ENCODE measurements around the gene DAND5. TPM values are rescaled to one million over a fixed set of nuclear protein-coding genes. Genes with fewer than 3 reads are reported as not detected.

Gene DAND5, protein sequence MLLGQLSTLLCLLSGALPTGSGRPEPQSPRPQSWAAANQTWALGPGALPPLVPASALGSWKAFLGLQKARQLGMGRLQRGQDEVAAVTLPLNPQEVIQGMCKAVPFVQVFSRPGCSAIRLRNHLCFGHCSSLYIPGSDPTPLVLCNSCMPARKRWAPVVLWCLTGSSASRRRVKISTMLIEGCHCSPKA
- total RNA-seq (10 to 100 TPM in 2 of 4 donors, 1 to 10 TPM in 2; 5.0 to 13.8 (median 11.1) TPM), polyA plus RNA-seq (7.0 TPM)
- long read RNA-seq, donor 1, transcript DAND5-201 (2 exons, 1,877 nt) = major isoform, 31 of 34 reads
- long read RNA-seq, donor 1, partial matches to known transcripts = 1 of 34 reads
- long read RNA-seq, donor 1, other reads (novel, unspliced or antisense) = 2 of 34 reads
- long read RNA-seq, donor 2, transcript DAND5-201 (2 exons, 1,877 nt) = major isoform, 12 of 15 reads
- long read RNA-seq, donor 2, partial matches to known transcripts = 2 of 15 reads
- long read RNA-seq, donor 2, other reads (novel, unspliced or antisense) = 1 of 15 reads
- long read RNA-seq, donor 3, transcript DAND5-201 (2 exons, 1,877 nt) = major isoform, 24 of 26 reads
- long read RNA-seq, donor 3, partial matches to known transcripts = 2 of 26 reads
- long read RNA-seq, donor 3, other reads (novel, unspliced or antisense) = 0 of 26 reads
- long read RNA-seq, donor 4, transcript DAND5-201 (2 exons, 1,877 nt) = major isoform, 9 of 10 reads
- long read RNA-seq, donor 4, partial matches to known transcripts = 1 of 10 reads
- long read RNA-seq, donor 4, other reads (novel, unspliced or antisense) = 0 of 10 reads

DNA sequence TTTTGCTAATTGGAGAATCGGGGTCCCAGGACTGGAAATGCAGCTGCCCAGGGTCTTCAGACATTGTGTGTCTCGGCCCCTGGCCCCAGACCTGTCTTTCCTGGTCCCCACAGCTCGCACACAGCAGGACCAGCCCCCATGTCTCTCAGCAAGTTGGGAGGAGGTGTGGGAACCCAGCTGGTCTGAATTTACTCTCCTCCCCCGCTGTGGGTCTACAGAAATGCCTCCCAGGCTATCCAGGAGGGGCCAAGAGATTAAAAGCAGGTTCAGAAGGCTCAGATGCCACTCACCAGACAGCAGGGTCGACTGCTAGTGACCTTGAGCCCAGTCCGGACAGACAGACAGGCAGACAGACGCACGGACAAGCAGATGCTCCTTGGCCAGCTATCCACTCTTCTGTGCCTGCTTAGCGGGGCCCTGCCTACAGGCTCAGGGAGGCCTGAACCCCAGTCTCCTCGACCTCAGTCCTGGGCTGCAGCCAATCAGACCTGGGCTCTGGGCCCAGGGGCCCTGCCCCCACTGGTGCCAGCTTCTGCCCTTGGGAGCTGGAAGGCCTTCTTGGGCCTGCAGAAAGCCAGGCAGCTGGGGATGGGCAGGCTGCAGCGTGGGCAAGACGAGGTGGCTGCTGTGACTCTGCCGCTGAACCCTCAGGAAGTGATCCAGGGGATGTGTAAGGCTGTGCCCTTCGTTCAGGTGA lies at the start of gene DAND5:
DAND5 (plus strand) TSS at position 285 of the 697 bp plus-strand sequence; CDS start at position 370, 85 bp downstream.
- DNase-seq = peak; percentile 53 to 89 (median 67)
- no peaks in the 10 kb centered on the region for H3K9me3 ChIP-seq (ENCODE audit: control insufficient read depth, low read length)
- intact Hi-C loops (cut with DNase I) = loop anchor here in 1 of 4 donors (10.0 kb wide), 1 partner anchor 85 kb away; the partner anchor contains the start of genes DNASE2 and KLF1
- no peaks in the 10 kb centered on the region for H3K4me1 ChIP-seq (ENCODE audit: control insufficient read depth, insufficient read depth, low read length)
- no peak within 1 kb of the TSS for H3K4me3 ChIP-seq (ENCODE audit: low read length)
- H3K27ac ChIP-seq (ENCODE audit: low read length) = peak within 1 kb of the TSS; percentile 44
- H3K27me3 ChIP-seq (ENCODE audit: control insufficient read depth, insufficient read depth) = no peaks in the 10 kb centered on the region
- ATAC-seq = peak; percentile 41 to 66
- 42% methylated on average over 14 of the region's 14 CpGs for WGBS

GRCh38 chr19:12921047-12921446 lies 48.3 kb upstream of the DAND5 start:
- H3K9me3 ChIP-seq (ENCODE audit: control insufficient read depth, low read length) = no peaks in the 10 kb centered on the region
- WGBS = 55% methylated on average over 3 of the region's 3 CpGs
- no peak overlapping the region for H3K4me3 ChIP-seq (ENCODE audit: low read length)
- no peaks in the 10 kb centered on the region for H3K4me1 ChIP-seq (ENCODE audit: control insufficient read depth, insufficient read depth, low read length)
- ATAC-seq (no peak), DNase-seq (no peak)
- no peaks in the 10 kb centered on the region for H3K27me3 ChIP-seq (ENCODE audit: control insufficient read depth, insufficient read depth)
- no peak overlapping the region for H3K27ac ChIP-seq (ENCODE audit: low read length)
- intact Hi-C loops (cut with DNase I) = no loop called here

GRCh38 chr19:12922959-12923358 lies 46.4 kb upstream of the DAND5 start:
- Histone ChIP-seq H3K4me1 (ENCODE audit: control insufficient read depth, insufficient read depth, low read length) (no peaks in the 10 kb centered on the region), H3K27ac (ENCODE audit: low read length) (no peak overlapping the region), H3K4me3 (ENCODE audit: low read length) (no peak overlapping the region), H3K27me3 (ENCODE audit: control insufficient read depth, insufficient read depth) (no peaks in the 10 kb centered on the region), H3K9me3 (ENCODE audit: control insufficient read depth, low read length) (no peaks in the 10 kb centered on the region)
- ATAC-seq = no peak
- WGBS = 94% methylated on average over 4 of the region's 4 CpGs
- intact Hi-C loops (cut with DNase I) = no loop called here
- DNase-seq = no peak

DNA sequence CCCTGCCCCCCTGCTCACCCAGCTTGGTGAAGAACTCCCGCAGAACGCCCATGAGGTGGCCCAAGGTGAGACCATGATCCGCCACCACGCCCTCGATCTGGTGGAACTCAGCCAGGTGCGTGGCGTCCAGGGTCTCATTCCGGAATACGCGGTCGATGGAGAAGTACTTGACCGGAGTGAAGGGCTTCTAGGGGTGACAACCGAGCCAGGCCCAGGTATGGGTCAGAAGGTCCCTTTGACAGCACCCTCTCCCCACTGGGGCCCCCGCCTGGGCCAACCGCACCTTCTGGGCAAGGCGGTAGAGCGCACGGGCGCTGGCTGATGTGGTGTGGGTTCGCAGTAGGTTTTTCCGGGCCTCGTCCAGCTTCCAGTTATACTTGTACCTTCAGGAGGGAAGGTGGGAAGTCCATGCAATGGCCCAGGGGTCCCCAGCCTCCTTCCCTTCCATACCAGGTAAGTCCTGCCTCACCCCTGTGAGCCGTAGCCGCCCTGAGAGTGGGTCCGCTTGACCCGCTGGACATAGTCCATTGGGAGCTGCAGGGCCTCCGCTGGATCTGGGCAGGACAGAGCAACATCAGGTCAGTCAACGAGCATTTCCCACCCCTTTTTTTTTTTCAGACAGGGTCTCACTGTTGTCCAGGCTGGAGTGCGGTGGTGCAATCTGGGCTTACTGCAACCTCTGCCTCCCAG lies 44.6 kb upstream of the DAND5 start:
- intact Hi-C loops (cut with DNase I) = no loop called here
- 96% methylated on average over 29 of the region's 29 CpGs for WGBS
- Histone ChIP-seq H3K9me3 (ENCODE audit: control insufficient read depth, low read length) (no peaks in the 10 kb centered on the region), H3K27ac (ENCODE audit: low read length) (no peak overlapping the region), H3K27me3 (ENCODE audit: control insufficient read depth, insufficient read depth) (no peaks in the 10 kb centered on the region), H3K4me1 (ENCODE audit: control insufficient read depth, insufficient read depth, low read length) (no peaks in the 10 kb centered on the region), H3K4me3 (ENCODE audit: low read length) (no peak overlapping the region)
- ATAC-seq (no peak), DNase-seq (no peak)

DNA sequence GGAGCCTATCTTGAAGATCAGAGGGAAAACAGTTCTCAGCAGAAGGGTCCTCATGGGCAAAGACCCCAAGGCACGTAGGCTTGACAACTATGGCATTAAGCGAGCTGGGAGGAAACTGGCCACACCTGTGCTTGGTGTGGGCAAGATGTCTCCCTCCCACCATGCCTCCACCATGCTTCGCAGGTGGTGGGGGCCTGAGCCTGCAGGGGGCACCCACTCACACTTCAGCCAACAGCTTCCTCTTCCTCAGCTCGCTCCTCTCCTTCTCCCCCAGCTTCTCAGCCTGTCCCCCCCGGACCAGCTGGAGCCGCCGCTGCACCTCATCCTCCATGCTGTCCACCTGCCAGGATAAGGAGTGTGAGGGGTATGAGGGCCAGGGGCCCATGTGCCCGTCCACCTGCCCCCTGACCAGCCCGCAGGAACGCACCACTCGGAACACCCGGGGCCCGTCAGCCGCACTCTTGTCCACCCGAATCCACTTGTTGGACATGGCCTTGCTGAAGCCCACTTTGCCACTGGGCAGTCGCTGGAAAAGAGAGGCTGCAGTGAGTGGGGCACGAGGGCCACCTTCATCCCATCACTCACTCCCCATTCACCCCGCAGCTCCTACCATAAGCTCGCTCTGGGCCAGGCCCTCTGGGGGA lies 39.3 kb upstream of the DAND5 start:
- ATAC-seq (no peak), DNase-seq (no peak)
- H3K27ac ChIP-seq (ENCODE audit: low read length) = no peak overlapping the region
- peaks cover 6% of the 10 kb centered on the region for H3K4me1 ChIP-seq (ENCODE audit: control insufficient read depth, insufficient read depth, low read length)
- H3K27me3 ChIP-seq (ENCODE audit: control insufficient read depth, insufficient read depth) = no peaks in the 10 kb centered on the region
- H3K9me3 ChIP-seq (ENCODE audit: control insufficient read depth, low read length) = no peaks in the 10 kb centered on the region
- WGBS = 89% methylated on average over 19 of the region's 19 CpGs
- intact Hi-C loops (cut with DNase I) = no loop called here
- H3K4me3 ChIP-seq (ENCODE audit: low read length) = no peak overlapping the region

DNA sequence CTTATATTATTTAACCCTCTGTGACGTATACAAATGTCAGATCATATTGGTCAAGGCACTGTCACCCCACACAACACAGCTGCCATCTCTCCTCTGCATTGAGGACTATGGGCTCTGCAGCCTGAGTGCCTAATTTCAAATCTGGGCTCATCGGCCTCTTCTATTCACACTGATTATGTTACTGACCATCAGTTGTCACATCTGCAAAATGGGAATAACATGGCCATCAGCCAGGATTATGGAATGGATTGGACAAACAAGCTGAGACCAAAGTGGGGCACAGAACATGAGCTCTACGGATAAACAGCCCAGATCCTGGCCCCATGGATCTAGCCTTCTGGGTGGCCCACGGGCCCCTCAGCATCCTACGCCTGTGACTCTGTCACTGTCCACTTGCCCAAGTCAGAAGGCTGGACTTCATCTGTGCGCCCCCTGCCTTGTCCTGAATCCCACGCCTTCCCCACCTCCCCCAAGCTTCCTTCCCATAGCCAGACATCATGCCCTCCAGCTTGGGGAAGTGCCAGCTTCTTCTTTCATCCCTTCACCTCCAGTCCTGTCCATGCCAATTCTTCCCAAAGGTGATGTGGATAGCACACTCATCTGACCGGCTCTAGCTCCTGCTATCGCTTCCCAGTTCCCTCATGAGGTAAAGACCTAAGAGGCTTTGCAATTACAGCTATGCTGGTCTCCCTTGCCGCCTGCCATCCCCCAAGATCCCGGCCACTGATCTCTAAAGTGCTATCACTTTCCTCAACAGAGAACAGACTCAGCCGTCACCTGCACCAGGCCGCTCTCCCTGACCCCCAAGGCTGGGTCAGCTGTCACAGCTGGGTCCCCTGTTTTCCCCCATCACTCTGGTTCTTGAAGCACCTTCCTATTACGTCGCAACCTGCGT lies 36.7 kb upstream of the DAND5 start:
- intact Hi-C loops (cut with DNase I) = no loop called here
- 31% methylated on average over 16 of the region's 16 CpGs for WGBS
- H3K27ac ChIP-seq (ENCODE audit: low read length) = peak overlapping the region; percentile 27
- ATAC-seq (no peak), DNase-seq (no peak)
- peaks cover 8% of the 10 kb centered on the region for H3K4me1 ChIP-seq (ENCODE audit: control insufficient read depth, insufficient read depth, low read length)
- no peaks in the 10 kb centered on the region for H3K27me3 ChIP-seq (ENCODE audit: control insufficient read depth, insufficient read depth)
- no peaks in the 10 kb centered on the region for H3K9me3 ChIP-seq (ENCODE audit: control insufficient read depth, low read length)
- H3K4me3 ChIP-seq (ENCODE audit: low read length) = peak overlapping the region; percentile 56

- DNase-seq = peak; percentile 92 to 97 (median 96)
- WGBS = 2% methylated on average over 51 of the region's 51 CpGs
- ATAC-seq = peak; percentile 85 to 86
These were observed 35.9 kb upstream of the DAND5 start, which contains the start of gene FARSA for GRCh38 chr19:12933287-12934072. TSS of gene FARSA (minus strand) at chr19:12933711. CDS start at chr19:12933696, 15 bp downstream.

DNA sequence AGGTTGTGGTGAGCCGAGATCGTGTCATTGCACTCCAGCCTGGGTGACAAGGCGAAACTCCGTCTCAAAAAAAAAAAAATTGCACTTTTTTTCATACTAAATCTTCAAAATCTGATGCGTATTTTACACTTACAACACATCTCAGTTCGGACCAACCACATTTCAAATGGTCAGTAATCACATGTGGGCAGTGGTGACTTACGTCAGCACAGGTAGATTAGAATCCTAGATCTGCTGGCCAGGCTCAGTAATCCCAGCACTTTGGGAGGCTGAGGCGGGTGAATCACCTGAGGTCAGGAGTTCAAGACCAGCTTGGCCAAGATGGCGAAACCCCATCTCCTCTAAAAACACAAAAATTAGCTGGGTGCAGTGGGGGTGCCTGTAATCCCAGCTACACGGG lies 34.3 kb upstream of the DAND5 start:
- Histone ChIP-seq H3K9me3 (ENCODE audit: control insufficient read depth, low read length) (no peaks in the 10 kb centered on the region), H3K27ac (ENCODE audit: low read length) (no peak overlapping the region), H3K27me3 (ENCODE audit: control insufficient read depth, insufficient read depth) (no peaks in the 10 kb centered on the region), H3K4me3 (ENCODE audit: low read length) (no peak overlapping the region), H3K4me1 (ENCODE audit: control insufficient read depth, insufficient read depth, low read length) (peaks cover 10% of the 10 kb centered on the region)
- DNase-seq (peak in 1 of 3 donors; percentile 9), ATAC-seq (no peak)
- intact Hi-C loops (cut with DNase I) = no loop called here
- WGBS = 91% methylated on average over 10 of the region's 10 CpGs

More at GRCh38 chr19:12933287-12934072, 35.9 kb upstream of the DAND5 start, which contains the start of gene FARSA:
- Histone ChIP-seq H3K9me3 (ENCODE audit: control insufficient read depth, low read length) (no peaks in the 10 kb centered on the region), H3K27ac (ENCODE audit: low read length) (peak within 1 kb of the TSS; percentile 49), H3K4me1 (ENCODE audit: control insufficient read depth, insufficient read depth, low read length) (peaks cover 8% of the 10 kb centered on the region), H3K27me3 (ENCODE audit: control insufficient read depth, insufficient read depth) (no peaks in the 10 kb centered on the region), H3K4me3 (ENCODE audit: low read length) (peak within 1 kb of the TSS; percentile 56)
- intact Hi-C loops (cut with DNase I) = no loop called here

- H3K27ac ChIP-seq (ENCODE audit: low read length) = no peak overlapping the region
- H3K9me3 ChIP-seq (ENCODE audit: control insufficient read depth, low read length) = no peaks in the 10 kb centered on the region
- WGBS = 71% methylated on average over 7 of the region's 7 CpGs
- intact Hi-C loops (cut with DNase I) = no loop called here
- DNase-seq (peak in 1 of 3 donors; percentile 43), ATAC-seq (no peak)
- no peaks in the 10 kb centered on the region for H3K27me3 ChIP-seq (ENCODE audit: control insufficient read depth, insufficient read depth)
- no peak overlapping the region for H3K4me3 ChIP-seq (ENCODE audit: low read length)
- H3K4me1 ChIP-seq (ENCODE audit: control insufficient read depth, insufficient read depth, low read length) = peaks cover 16% of the 10 kb centered on the region
These were observed 32.8 kb upstream of the DAND5 start for GRCh38 chr19:12936582-12936981.
